K562 (cell line): ENCODE measurements around the gene FAM217B. TPM values are rescaled to one million over a fixed set of nuclear protein-coding genes. Genes with fewer than 3 reads are reported as not detected.

ENCODE experiments used
- ATAC-seq: fragments of 200-7000 bp; cut with Tn5 transposase; 3 replicates; pipeline ENCODE4 v1.9.1; 2020; ENCODE audit warnings: moderate library complexity
- BruUV-seq: library from RNA; stranded (reverse); fragments of 400-500 nt; replicated peaks from 2 replicates; lab custom pipeline; 2021; lab: Mats Ljungman, UMichigan
- CTCF ChIA-PET: fragments of 300-600 bp; formaldehyde crosslinking; extraction: SDS; loops from one replicate; lab custom pipeline; 2021; ENCODE audit warnings: low intra/inter-chr PET ratio; lab: Yijun Ruan, JAX
- POLR2A ChIA-PET: fragments of 300-600, 350-650 bp; sonication (Branson Sonifier 250); formaldehyde crosslinking; extraction: SDS; loops from one replicate; lab custom pipeline; 2021; ENCODE audit warnings: antibody characterized with exemption, inconsistent platforms; lab: Yijun Ruan, JAX
- DNase-seq, 4 experiments: peaks; one replicate each; pipeline versions ENCODE4 v3.0.0 to v3.0.0-alpha.2; 2011 to 2018; ENCODE audit warnings: low spot score in 3 of 4, mixed read lengths in 3 of 4; ENCODE audit errors: extremely low read depth in 1 of 4
- FAIRE-seq: peaks from 2 replicates; lab custom pipeline; 2011; peaks lifted over from hg19 to GRCh38; lab: Jason Lieb, UNC
- H2AFZ ChIP-seq: 2 replicates; pipeline ENCODE4 v1.6.0; 2011; ENCODE audit warnings: low read depth, low read length, control low read depth, inconsistent platforms
- H3K27ac ChIP-seq: fragments of 200-600 bp; 3 replicates; pipeline ENCODE4 v1.8.0; 2011; ENCODE audit warnings: low read depth, mild to moderate bottlenecking, control low read depth, inconsistent platforms, low read length, moderate library complexity, mixed read lengths; ENCODE audit errors: extremely low read depth
- H3K27me3 ChIP-seq, 2 experiments: fragments of 300-600 bp in 1 of 2; 2 replicates in 1 of 2; 3 replicates in 1 of 2; pipeline versions ENCODE4 v1.6.0 to v1.8.0; 2011; ENCODE audit warnings: inconsistent platforms in 2 of 2, low read length in 2 of 2, mild to moderate bottlenecking in 1 of 2, mixed read lengths in 1 of 2, moderate library complexity in 1 of 2; ENCODE audit not compliant: control insufficient read depth in 2 of 2, insufficient read depth in 2 of 2
- H3K36me3 ChIP-seq: fragments of 300-600 bp; 3 replicates; pipeline ENCODE4 v1.8.0; 2011; ENCODE audit warnings: mild to moderate bottlenecking, low read length, inconsistent platforms; ENCODE audit not compliant: control insufficient read depth, insufficient read depth
- H3K4me1 ChIP-seq, 2 experiments: fragments of 200-600 bp in 1 of 2; replicated peaks in 1 of 2; 2 replicates in 1 of 2; 3 replicates in 1 of 2; pipeline versions ENCODE4 v1.5.1 to v1.8.0; 2011; ENCODE audit warnings: inconsistent platforms in 2 of 2, low read length in 2 of 2, mild to moderate bottlenecking in 1 of 2, mixed read lengths in 1 of 2, moderate library complexity in 1 of 2; ENCODE audit not compliant: control insufficient read depth in 2 of 2, insufficient read depth in 2 of 2
- H3K4me2 ChIP-seq: 2 replicates; pipeline ENCODE4 v1.6.1; 2011; ENCODE audit warnings: low read length, control low read depth, inconsistent platforms, mixed read lengths; ENCODE audit not compliant: insufficient read depth
- H3K4me3 ChIP-seq: fragments of 200-600 bp; sonication (generic), shearing (Covaris generic); 2 replicates; pipeline ENCODE4 v1.5.1; 2016; ENCODE audit warnings: control low read depth, inconsistent platforms
- H3K79me2 ChIP-seq: fragments of 200-600 bp; 3 replicates; pipeline ENCODE4 v1.8.0; 2011; ENCODE audit warnings: low read length, inconsistent platforms; ENCODE audit not compliant: control insufficient read depth, insufficient read depth
- H3K9ac ChIP-seq, 2 experiments: 2 replicates each; pipeline versions ENCODE4 v1.6.0 to v1.6.1; 2011; ENCODE audit warnings: low read depth in 2 of 2, low read length in 2 of 2, control low read depth in 1 of 2, inconsistent platforms in 1 of 2, mild to moderate bottlenecking in 1 of 2, mixed read lengths in 1 of 2; ENCODE audit not compliant: insufficient read depth in 1 of 2
- H3K9me1 ChIP-seq: one replicate; pipeline ENCODE4 v1.6.0; 2011; ENCODE audit warnings: inconsistent platforms, mild to moderate bottlenecking, low read length, moderate library complexity; ENCODE audit not compliant: control insufficient read depth, insufficient read depth
- H3K9me3 ChIP-seq: replicated peaks from 2 replicates; pipeline ENCODE4 v1.5.1; 2011; ENCODE audit warnings: low read depth, low read length, inconsistent platforms; ENCODE audit not compliant: control insufficient read depth, insufficient read depth
- H4K20me1 ChIP-seq: replicated peaks from 2 replicates; pipeline ENCODE4 v1.6.1; 2011; ENCODE audit warnings: low read length, inconsistent platforms, mixed read lengths; ENCODE audit not compliant: control insufficient read depth, insufficient read depth
- AFF4 ChIP-seq: sonication (generic); formaldehyde crosslinking; IDR thresholded peaks from 2 replicates; pipeline ENCODE4 v1.8.0; 2023; ENCODE audit warnings: mild to moderate bottlenecking, missing genetic modification reagents
- BRF2 ChIP-seq: IDR thresholded peaks from 3 replicates; pipeline ENCODE4 v1.6.1; 2011; ENCODE audit warnings: borderline replicate concordance, mild to moderate bottlenecking; ENCODE audit not compliant: insufficient read length, insufficient read depth
- CAMTA2 ChIP-seq: fragments of 250-450 bp; sonication (Bioruptor Pico); conservative IDR thresholded peaks from 2 replicates; pipeline ENCODE4 v1.5.1; 2022
- EZH2 ChIP-seq: IDR thresholded peaks from 2 replicates; pipeline ENCODE4 v1.6.1; 2012; ENCODE audit warnings: low read depth, mild to moderate bottlenecking, inconsistent platforms, low read length, borderline replicate concordance
- ILF3 ChIP-seq: fragments of 450-650 bp; IDR thresholded peaks from 2 replicates; pipeline ENCODE4 v1.6.1; 2018; ENCODE audit warnings: antibody characterized with exemption, mild to moderate bottlenecking, moderate library complexity, borderline replicate concordance
- MEIS2 ChIP-seq: fragments of 450-650 bp; IDR thresholded peaks from 2 replicates; pipeline ENCODE4 v1.6.1; 2014; ENCODE audit warnings: mild to moderate bottlenecking; ENCODE audit not compliant: partially characterized antibody
- RAD51 ChIP-seq: fragments of 450-650 bp; IDR thresholded peaks from 2 replicates; pipeline ENCODE4 v1.7.1; 2016; ENCODE audit warnings: low read depth, mild to moderate bottlenecking, borderline replicate concordance
- RBM15 ChIP-seq: fragments of 200-400 bp; formaldehyde crosslinking; IDR thresholded peaks from 2 replicates; pipeline ENCODE4 v1.6.1; 2018; ENCODE audit warnings: mild to moderate bottlenecking, low read length, moderate library complexity; ENCODE audit not compliant: insufficient read depth
- TAF9B ChIP-seq: fragments of 450-650 bp; IDR thresholded peaks from 2 replicates; pipeline ENCODE4 v1.6.1; 2018; ENCODE audit warnings: mild to moderate bottlenecking; ENCODE audit not compliant: partially characterized antibody
- TRIM28 ChIP-seq: fragments of 450-650 bp; IDR thresholded peaks from 2 replicates; pipeline ENCODE4 v1.6.1; 2017
- ZNF197 ChIP-seq: fragments of 200-800 bp; sonication (Bioruptor generic); IDR thresholded peaks from 2 replicates; pipeline ENCODE4 v1.6.1; 2016; ENCODE audit warnings: low read depth, missing genetic modification characterization, missing compliant biosample characterization
- ZNF445 ChIP-seq: fragments of 250-450 bp; sonication (Bioruptor Pico); IDR thresholded peaks from 2 replicates; pipeline ENCODE4 v1.4.0; 2020; ENCODE audit warnings: low read depth, mild to moderate bottlenecking, moderate library complexity
- ZNF589 ChIP-seq: fragments of 200-800 bp; sonication (Bioruptor generic); IDR thresholded peaks from 2 replicates; pipeline ENCODE4 v1.6.1; 2016; ENCODE audit warnings: low read depth, missing genetic modification characterization, missing compliant biosample characterization
- WGBS: fragments of 100-300 bp; shearing (Covaris generic); methylation state at CpG from one replicate; pipeline ENCODE4 v1.1.6; 2016; ENCODE audit warnings: low coverage, mixed read lengths; ENCODE audit not compliant: insufficient coverage; ENCODE audit errors: missing lambda C conversion rate; 5-methylcytosine and 5-hydroxymethylcytosine counted together
- in situ Hi-C: fragments of 300-500 bp; cut with MboI; formaldehyde crosslinking; loops from 4 replicates; pipeline ENCODE4 v1.15.0; 2018; ENCODE audit warnings: inconsistent platforms, mixed read lengths
- intact Hi-C: fragments of 100-400 bp; cut with micrococcal nuclease; formaldehyde crosslinking; loops from 2 replicates; pipeline ENCODE4 v1.14.2; 2022
- polyA plus RNA-seq, 8 experiments: library from polyadenylated mRNA; depleted of rRNA in 4 of 8; stranded (reverse) in 5 of 8; unstranded in 3 of 8; fragments of >200 nt; fragmentation: Nextera tagmentation in 2 of 8; fragmentation: Illumina TruSeq in 1 of 8; extraction: Ambion mirVana in 2 of 8; extraction: Trizol in 1 of 8; gene quantifications; 2 replicates each; pipeline versions ENCODE4 v1.2.1 to v1.2.3, GENCODE V29; 2011 to 2014; ENCODE audit warnings: inconsistent platforms in 1 of 8, missing spikeins in 1 of 8
- total RNA-seq, 7 experiments: library from RNA; depleted of rRNA in 6 of 7; stranded (reverse); fragments of >200 nt in 6 of 7; fragmentation: Illumina TruSeq in 2 of 7; extraction: Trizol in 2 of 7; gene quantifications; 2 replicates each; pipeline versions ENCODE4 v1.2.1 to v1.2.3, GENCODE V29; 2011 to 2021; ENCODE audit warnings: low replicate concordance in 1 of 7

Gene FAM217B
- total and polyA plus RNA-seq, 9 of the 15 experiments (the other 6 are each of a cell fraction or from before 2014, with no cell fraction given) = 4.8 to 11.4 (median 6.9) TPM

- CTCF ChIA-PET = no interaction called here
- no peak for TF ChIP-seq AFF4 (CRISPR knock-in tag)
- no peak for TF ChIP-seq ZNF197 (CRISPR knock-in tag)
- no peak for TF ChIP-seq MEIS2
- TF ChIP-seq TRIM28 = no peak
- no peak for TF ChIP-seq ZNF445 (CRISPR knock-in tag)
- TF ChIP-seq TAF9B = no peak
- no peak for TF ChIP-seq RBM15
- no peak for TF ChIP-seq ZNF589 (CRISPR knock-in tag)
- no peak for TF ChIP-seq ILF3
- TF ChIP-seq CAMTA2 (CRISPR knock-in tag) = no peak
- no peak for TF ChIP-seq BRF2
- no peak for TF ChIP-seq RAD51
- TF ChIP-seq EZH2 = no peak
- Histone ChIP-seq H3K36me3 (no peaks in the 10 kb centered on the region), H3K27me3 (no peaks in the 10 kb centered on the region), H3K9ac (no peak overlapping the region), H4K20me1 (no peaks in the 10 kb centered on the region), H3K9me3 (no peaks in the 10 kb centered on the region), H3K79me2 (no peaks in the 10 kb centered on the region), H3K4me3 (no peak overlapping the region), H3K27ac (no peak overlapping the region), H3K9me1 (no peaks in the 10 kb centered on the region), H3K4me2 (no peak overlapping the region), H3K4me1 (peaks cover 0 to 19% of the 10 kb centered on the region in 2 experiments; a peak in 2 of 5 replicates), H2AFZ (no peak overlapping the region)
- in situ Hi-C loops = no loop called here
- POLR2A ChIA-PET = no interaction called here
- FAIRE-seq (peak; percentile 19), ATAC-seq (no peak), DNase-seq (no peak)
- 27% methylated on average over 9 of the region's 9 CpGs for WGBS
- BruUV-seq = no TSS peak
- intact Hi-C loops = no loop called here
These were observed 8.5 kb upstream of the FAM217B start for GRCh38 chr20:59931511-59932312.
